ENCODE data around the gene FSD1.
"Not testable (repeated sequence)": the region's sequence is repeated elsewhere in the genome, so short reads cannot be mapped to it uniquely, and the experiment has no call there.

The FSD1 gene

DNA sequence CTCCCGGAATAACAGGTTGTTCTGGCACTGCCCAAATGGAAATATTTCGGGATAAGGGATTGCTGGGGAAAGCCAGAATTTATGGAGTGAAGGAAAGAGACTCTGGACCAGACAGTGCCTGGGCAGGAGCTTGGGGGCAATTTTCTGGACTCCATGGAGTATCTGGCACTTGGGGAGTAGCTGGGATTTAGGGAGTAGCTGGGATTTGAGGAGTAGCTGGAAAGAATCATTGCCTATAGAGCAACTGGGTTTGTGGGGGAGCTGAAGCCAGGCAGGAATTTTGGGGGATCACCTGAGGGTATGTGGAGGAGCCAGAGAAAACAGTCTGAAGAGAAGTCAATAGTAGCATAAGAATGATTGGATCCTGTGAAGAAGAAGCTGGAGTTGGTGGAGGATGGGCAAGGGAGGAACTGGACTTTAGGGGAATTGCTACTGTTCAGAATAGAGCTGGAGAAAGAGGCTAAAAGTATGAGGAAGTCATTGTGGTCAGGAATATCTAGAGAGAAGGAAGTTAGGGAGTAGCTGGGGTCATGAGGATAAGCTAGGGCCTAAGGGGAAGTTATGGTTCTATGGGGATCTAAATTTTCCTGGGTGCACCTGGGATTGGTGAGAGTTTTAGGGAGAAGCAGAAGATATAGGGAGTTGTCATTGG is 14.8 kb downstream of the FSD1 start:
- DNase-seq (ENCODE audit: low spot score) = no peak

DNA sequence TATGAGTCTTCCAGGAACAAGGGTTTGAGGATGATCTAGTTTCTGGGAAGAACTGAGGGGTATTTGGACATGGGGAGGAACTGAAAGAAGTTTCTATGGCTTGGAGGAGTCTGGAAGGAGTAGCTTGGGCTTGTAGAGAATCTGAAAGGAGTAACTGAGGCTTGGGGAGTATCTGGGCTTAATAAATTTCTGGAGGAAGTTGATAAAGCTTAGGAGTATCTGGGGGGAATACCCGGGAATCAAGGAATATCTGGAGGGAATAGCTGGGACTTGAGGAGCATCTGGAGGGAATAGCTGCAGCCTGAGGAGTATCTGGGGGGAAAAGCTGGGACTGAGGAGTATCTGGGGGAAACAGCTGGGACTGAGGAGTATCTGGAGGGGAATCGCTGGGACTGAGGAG is 16.0 kb downstream of the FSD1 start:
- no peak for DNase-seq (ENCODE audit: low spot score)

DNA sequence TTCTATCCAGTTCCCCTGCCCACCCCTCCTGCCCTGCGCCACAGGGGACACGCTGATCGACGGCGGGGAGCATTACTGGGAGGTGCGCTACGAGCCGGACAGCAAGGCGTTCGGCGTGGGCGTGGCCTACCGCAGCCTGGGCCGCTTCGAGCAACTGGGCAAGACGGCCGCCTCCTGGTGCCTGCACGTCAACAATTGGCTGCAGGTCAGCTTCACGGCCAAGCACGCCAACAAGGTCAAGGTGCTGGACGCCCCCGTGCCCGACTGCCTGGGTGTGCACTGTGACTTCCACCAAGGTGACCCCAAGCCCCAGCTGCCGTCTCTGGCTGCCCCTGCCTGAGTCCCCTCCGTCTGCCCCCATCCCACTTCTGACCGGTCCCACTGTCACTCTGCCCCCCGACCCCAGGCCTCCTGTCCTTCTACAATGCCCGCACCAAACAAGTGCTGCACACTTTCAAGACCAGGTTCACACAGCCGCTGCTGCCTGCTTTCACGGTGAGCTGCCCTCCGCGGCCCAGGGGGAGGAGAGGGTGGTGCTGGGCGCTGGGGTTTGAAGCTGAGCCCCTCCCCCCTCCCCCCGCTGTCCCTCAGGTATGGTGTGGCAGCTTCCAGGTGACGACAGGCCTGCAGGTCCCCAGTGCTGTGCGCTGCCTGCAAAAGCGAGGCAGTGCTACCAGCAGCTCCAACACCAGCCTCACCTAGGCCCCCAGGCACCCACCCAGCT is 18.7 kb downstream of the FSD1 start:
- no peak for DNase-seq (ENCODE audit: low spot score)

DNA sequence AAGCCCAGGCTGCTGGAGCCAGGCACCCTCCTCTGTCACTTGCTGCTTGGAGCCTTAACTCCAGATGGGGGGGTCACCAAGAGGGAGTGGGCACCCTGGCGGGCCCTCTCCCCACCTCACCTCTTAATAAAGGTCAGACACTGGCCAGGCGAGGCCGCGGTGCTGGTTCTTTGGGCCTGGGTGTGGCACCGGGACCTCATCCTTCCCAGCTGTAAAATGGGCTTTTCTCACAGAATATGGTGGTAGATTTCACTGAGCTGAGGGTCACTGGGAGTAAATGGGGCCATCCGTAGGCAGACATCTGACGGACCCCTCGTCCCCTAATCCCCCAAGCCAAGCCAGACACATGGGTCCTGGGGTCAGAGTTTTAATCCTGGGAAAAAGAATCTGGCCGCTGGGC is 19.3 kb downstream of the FSD1 start:
- no peak for DNase-seq (ENCODE audit: low spot score)

DNA sequence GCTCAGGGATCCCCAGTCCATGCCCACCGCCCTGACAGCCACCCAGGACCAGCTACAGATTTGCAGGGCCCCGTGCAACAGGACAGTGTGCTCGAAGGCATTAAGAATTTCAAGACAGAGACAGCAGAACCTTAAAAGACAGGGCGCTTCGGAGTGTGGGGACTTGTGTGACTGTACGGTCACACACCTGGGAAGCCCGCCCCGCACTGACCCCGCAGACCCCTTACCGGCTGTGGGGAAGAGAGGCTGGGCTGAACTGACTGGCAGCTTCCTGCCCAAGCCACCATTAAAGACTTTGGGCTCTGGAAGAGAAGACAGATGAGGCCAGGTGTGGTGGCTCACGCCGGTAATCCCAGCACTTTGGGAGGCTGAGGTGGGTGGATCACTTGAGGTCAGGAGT is 19.8 kb downstream of the FSD1 start:
- DNase-seq (ENCODE audit: low spot score) = no peak

DNA sequence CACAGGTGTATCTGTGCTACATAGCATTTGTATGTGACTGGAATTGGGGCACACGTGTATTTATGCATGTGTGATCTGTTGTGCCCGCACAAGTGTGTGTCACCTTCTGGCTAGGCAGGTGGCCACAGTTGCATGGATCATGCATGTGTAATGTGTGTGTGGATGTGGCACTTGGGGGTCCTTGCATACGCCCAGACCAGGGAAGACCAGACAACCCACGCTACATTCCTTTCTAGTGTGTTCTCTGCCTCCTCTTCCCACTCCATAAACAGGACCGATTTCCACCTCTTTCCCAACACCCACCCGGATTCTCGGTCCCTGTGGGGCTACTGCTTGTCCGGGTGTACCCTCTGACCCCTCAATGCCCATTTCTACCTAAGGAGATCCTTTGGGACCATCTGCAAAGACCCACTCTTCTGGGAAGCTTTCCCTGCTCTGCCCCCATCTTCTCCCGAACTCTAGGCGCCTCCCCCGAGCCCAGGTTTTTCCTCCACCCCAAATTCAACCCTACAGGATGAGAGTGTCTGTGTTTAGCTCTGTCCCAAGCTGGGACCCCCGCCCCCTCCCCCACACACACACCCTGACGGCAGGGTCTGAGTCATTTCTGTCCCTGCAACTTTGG is 21.9 kb downstream of the FSD1 start:
- DNase-seq (ENCODE audit: low spot score) = no peak

DNA sequence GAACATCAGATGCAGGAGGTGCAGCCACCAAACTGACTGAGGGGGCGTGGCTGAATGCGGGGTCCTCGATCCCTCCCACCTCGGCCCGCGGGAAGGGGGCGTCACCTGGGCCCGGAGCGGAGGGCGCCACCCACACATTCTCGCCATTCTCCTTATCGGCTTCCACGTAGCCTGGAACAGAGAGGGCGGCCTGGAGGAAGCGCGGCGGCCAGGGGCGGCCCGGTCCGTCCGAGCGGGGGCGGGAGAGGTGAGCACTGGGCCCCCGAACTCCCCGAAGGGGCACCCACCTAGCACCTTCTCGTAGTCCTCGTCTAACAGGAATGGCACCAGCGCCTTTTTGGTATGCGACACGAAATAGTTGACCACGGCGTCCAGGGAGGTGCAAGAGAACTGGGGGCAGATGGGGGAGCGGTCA is 22.4 kb downstream of the FSD1 start:
- no peak for DNase-seq (ENCODE audit: low spot score)

DNA sequence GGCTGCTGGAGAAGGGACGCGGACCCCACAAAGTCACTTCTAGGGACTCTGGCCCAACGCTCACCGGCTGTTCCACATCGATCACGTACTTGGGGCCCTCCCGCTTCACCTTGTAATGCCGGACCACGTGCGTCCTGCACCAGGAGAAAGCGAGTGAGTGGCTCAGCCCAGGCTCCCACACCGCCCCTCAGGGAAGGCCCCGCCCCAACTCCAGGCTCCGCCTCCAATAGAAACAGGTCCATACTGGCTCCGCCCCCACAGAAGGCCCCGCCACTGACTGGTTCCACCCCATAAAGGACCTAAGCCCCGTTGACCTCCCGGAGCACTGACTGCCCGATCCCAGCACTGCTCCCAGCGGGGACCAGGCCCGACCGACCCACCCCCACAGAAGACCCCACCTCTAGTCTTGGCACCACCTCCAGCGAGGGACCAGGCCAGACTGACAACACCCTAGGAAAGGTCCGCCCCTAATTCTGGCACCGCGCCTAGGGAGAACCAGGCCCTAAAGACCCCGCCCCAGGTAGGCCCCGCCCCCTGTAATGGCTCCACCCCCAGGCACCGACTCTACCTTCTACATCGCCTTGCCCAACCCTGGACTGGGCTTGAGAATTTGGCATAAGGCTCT is 23.0 kb downstream of the FSD1 start:
- peak; percentile 65 for DNase-seq (ENCODE audit: low spot score)

DNA sequence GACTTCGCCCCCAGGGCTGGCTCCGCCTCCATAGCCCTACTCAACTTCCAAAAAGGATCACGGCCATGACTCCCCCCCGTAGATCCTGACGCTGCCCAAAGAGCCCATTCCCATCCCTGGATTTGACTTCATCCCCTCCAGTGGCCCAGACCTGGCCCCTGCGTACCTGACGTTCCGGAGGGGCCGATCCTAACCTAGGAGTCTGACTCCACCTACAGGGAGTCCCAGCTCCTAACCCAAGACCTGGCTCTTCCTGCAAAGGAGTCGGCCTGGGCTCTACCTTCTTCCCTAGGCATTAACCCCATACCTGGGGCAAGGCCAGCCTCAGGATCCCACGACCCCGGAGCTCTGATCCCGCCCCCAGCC is 23.5 kb downstream of the FSD1 start:
- DNase-seq (ENCODE audit: low spot score) = no peak

DNA sequence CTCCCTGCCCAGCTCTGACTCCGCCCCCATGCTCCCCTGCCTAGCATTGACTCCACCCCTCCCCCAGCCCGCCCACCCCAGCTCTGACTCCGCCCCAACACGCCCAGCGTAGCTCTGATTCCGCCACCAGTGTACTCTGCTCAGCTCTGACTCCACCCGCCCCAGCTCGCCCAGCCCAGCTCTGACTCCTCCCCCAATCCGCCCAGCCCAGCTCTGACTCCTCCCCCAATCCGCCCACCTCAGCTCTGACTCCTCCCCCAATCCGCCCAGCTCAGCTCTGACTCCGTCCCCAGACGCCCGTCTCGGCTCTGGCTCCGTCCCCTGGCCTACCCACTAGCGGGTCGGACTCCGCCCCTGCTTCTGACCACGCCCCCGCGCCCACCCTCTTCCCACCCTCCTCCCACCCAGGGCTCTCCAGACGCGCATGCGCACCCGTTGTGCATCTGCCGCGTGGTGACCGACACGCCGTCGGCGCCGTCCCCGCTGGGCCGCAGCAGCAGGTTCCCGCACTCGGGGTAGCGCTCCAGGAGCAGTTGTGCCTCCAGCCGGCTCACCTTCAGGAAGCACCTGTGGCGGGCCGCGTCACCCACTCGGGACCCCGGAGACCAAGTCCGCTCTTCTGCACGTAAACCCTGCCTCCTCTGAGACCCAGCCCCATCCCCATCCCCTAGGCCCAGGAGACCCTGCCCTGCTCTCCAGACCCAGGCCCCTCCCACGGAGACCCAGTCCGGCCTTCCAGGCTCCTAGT is 24.0 kb downstream of the FSD1 start:
- DNase-seq (ENCODE audit: low spot score) = peak; percentile 96

DNA sequence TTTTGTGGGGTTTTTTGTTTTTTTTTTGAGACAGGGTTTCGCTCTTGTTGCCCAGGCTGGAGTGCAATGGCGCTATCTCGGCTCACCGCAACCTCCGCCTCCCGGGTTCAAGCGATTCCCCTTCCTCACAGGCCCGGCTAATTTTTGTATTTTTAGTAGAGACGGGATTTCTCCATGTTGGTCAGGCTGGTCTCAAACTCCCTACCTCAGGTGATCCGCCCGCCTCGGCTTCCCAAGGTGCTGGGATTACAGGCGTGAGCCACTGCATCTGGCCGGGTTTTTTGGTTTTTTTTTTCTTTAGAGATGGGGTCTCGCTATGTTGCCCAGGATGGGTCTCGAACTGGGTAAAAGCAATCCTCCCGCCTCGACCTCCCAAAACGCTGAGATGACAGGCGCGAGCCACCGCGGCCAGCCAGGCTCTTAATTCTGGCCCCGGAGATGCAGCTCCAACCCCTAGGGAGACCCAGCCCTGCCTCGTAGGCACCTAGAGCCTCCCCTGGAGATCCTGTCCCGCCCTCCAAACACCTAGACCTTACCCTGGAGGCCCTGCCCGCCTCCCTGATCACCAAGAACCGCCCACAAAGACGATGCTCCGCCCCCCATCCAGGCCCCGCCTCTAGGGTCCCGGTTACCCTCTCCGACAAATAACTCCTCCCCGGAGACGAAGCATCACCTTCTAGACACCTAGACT is 24.7 kb downstream of the FSD1 start:
- not testable (repeated sequence) for DNase-seq (ENCODE audit: low spot score)

DNA sequence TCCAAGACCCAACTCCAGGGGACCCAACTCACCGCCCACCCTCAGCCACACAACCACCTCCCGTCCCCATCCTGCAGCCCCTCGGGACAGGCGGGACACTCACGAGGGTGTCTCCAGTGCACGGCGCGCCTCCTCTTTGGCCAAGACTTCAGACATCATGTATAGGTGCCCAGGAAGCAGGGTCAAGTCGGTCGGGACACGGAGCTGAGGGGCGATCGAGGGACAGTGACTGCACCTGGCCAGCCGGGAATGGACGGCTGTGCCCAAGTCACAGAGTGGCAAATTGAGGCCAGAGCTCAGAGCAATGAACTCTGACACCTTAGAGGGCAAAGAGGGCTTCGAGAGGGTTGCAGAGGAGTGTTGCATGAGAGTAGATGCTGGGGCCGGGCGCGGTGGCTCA is 25.5 kb downstream of the FSD1 start:
- DNase-seq (ENCODE audit: low spot score) = no peak

DNA sequence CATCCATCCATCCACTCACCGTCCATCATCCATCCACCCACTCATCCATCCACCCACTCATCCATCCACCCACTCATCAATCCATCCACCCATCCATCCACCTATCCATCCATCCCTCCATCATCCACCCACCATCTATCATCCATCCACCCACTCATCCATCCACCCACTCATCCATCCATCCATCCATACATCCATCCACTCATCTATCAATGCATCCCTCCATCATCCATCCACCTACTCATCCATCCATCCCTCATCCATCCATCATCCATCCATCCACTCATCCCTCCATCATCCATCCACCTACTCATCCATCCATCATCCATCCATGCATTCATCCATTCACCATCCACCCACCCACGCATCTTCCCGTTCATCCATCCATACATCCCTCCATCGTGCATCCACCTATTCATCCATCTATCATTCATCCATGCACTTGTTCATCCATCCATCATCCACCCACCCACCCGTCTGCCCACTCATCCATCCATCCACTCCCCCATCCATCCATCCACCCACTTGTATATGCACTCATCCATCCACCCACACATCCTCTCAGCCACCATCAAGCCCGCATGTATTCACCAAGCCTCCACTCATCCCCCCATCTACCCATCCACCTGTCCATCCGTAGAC is 30.7 kb downstream of the FSD1 start:
- no peak for DNase-seq (ENCODE audit: low spot score)

DNA sequence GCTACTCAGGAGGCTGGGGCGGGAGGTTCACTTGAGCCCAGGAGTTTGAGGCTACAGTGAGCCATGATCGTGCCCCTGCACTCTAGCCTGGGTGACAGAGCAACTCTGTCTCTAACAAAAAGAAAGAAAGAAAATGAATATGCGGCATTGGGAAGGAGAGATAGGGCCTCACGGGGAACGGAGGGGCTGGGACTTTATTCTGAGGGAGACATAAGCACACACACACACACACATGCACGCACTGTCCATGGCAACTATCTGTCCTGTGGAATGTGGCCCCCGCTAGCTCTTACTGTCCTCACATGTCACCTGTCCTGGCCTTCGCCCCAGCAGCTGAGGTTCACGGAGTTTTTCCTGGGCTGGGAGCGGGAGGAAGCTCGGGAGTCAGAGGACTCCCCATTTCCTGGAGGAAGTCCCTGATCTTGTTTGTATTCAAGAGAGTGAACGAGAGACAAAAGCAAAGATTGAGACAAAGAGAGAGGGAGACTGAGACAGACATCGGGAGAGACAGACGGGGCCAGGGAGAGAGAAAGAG is 33.6 kb downstream of the FSD1 start:
- no peak for DNase-seq (ENCODE audit: low spot score)

DNA sequence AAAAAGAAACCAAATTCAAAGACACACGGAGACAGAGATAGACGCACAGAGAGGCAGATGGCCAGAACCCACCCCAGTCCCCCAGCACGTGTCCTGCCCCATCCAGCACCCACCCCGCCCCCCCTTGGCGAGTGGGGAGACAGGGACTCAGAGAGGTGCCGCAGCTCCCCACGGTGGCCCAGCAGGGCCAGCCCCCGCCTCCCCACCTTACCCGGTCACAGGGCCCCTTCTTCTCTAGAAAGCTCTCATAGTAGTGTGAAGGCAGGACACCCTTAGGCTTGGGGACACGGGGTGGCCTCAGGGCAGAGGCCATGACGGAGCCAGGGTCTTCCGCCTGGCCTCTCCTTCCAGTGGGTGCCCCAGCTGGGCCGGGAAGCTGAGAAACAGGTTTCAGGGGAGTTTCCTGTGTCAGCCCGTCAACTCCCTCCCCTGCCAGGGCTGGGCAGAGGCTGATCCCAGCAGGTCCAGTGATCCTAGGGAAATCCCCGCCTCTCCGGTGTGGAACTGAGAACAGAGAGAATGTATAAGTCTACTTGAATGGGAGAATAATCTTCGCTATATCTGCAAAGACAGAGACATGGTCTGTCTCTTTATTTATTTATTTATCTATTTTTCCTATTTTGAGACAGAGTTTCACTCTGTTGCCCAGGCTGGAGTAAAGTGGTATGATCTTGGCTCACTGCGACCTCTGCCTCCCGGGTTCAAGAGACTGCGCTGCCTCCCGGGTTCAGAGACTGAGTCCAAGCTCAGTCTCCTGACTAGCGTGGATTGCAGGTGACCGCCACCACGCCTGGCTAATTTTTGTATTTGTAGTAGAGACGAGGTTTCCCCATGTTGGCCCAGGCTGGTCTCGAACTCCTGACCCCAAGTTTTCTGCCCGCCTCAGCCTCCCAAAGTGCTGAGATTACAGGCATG is 34.3 kb downstream of the FSD1 start, which contains the start of gene STAP2:
Gene STAP2 (minus strand): TSS at position 387 of the 915 bp plus-strand sequence. CDS start 74 bp downstream, at position 313.
- no peak for DNase-seq (ENCODE audit: low spot score)

DNA sequence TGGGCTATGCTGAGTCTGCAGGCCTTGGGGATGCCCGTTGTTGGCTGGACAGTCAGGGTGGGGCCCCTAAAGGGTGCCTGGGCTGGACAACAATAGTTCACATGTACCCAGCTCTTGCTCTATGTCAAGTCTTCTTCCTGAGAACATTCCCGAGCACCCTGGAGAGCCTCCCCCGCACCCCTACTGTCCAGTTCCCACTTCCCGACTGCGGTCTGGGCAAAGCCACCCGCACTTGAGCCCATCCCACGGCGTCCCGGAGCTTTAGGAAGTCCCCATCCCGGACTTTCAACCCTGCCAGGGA is 37.9 kb downstream of the FSD1 start:
- DNase-seq (ENCODE audit: low spot score) = no peak

DNA sequence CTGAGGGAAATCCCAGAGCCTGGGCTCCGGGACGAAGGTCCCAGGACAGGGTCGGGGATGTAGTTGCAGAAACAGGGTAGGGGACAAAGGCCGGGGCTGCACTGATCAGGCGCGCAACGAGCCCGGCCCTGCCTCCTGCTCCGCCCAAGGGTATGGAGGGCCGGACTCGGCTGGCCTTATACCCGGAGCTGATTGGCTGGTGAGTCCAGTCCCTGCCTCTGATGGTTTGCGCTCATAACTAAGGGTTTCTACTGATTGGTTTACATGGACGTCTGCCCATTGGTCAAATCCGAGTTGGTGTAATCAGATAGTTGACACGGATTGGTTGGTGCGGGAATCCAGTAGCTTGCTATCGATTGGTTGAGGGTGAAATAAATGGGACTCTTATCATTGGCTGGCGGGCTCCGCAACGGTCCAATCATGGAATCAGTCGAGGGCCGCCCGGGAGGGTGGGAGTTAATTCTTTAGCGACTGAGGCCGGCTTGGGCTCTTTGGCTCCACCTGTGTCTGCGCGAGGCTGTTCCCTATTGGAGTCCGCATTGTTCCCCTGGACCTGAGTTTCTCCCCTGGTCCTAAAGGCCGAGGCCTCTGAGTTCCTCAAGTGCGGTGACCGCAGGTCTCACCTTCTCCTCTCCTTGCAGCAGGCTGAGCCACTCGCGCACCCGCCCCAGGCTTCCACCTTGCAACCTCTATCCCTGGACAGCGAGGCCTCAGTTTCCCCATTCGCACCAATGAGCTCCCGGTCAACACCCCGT is 38.4 kb downstream of the FSD1 start:
- peak; percentile 98 for DNase-seq (ENCODE audit: low spot score)

DNA sequence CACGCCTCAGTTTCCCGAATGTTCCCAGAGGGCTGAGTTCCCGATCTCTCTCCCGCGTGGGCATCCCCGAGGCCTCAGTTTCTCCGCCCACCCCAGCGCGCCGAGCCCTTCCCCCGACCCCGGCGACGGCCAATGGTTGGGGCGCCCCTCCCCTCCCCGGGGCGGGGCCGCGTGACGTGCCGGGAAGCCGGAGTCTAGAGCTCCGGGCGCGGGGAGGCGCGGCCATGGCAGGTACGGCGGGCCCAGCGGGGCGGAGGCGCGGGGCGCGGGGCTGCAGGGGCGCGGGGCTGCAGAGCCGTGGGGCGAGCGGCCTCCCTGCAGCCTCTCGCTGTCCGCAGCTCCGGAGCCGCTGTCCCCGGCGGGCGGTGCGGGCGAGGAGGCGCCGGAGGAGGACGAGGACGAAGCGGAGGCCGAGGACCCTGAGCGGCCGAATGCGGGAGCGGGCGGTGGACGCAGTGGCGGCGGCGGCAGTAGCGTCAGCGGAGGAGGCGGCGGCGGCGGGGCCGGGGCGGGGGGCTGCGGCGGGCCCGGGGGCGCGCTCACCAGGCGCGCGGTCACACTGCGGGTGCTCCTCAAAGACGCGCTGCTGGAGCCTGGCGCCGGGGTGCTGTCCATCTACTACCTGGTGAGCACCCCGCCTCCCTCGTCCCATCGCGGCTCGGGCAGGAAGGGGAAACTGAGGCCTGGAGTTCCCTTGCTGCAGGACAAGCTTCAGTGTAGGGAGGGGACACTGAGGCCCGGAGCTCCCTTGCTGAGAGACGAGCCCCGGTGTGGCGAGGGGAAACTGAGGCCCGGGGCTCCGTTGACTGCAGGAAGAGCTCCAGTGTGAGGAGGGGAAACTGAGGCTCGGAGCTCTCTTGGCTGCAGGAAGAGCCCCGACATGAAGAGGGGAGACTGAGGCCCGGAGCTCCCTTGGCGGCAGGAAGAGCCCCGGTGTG is 39.2 kb downstream of the FSD1 start, which contains the start of gene MPND:
Gene MPND (plus strand): TSS at position 193 of the 938 bp plus-strand sequence. CDS start 32 bp downstream, at position 225.
- DNase-seq (ENCODE audit: low spot score) = peak; percentile 87

Measured in CD4-positive, alpha-beta T cell treated with Interleukin-15 for 4 hours (primary cell).